ENCODE results near the gene TYROBP.

GRCh38 chr19:35885904-35886303 lies 22.2 kb downstream of the TYROBP start:
- no peak for TF ChIP-seq CTCF (IDR thresholded peaks at IDR 0.05)
- TF ChIP-seq POLR2A (IDR thresholded peaks at IDR 0.05), result no peak

Measured in esophagus squamous epithelium (tissue), 4 donors.